WTC11 (cell line): ENCODE results near the gene ADNP2. TPM values are rescaled to one million over a fixed set of nuclear protein-coding genes. Genes with fewer than 3 reads are reported as not detected.

Source experiments
- ATAC-seq: fragments of 200-7000 bp; cut with Tn5 transposase; 2 replicates; pipeline ENCODE4 v1.10.0; 2021; ENCODE audit warnings: mild to moderate bottlenecking, moderate library complexity
- CTCF ChIA-PET: fragments of 300-600 bp; sonication (Branson Sonifier 250); formaldehyde crosslinking; loops from one replicate; lab custom pipeline; 2021; ENCODE audit warnings: antibody characterized with exemption; lab: Charles Lee
- POLR2A ChIA-PET: fragments of 350-600 bp; sonication (Branson Sonifier 250); formaldehyde crosslinking; loops from one replicate; lab custom pipeline; 2021; ENCODE audit warnings: antibody characterized with exemption; lab: Charles Lee
- DNase-seq: peaks from one replicate; pipeline ENCODE4 v3.0.0; 2021; ENCODE audit warnings: low spot score
- H3K27ac Mint-ChIP-seq: 2 replicates; pipeline ENCODE4 v1.8.0; 2021; ENCODE audit warnings: mixed read lengths
- H3K27me3 Mint-ChIP-seq: 2 replicates; pipeline ENCODE4 v1.8.0; 2021; ENCODE audit warnings: low read depth, mild to moderate bottlenecking, moderate library complexity, mixed read lengths
- H3K36me3 Mint-ChIP-seq: 2 replicates; pipeline ENCODE4 v1.8.0; 2021; ENCODE audit warnings: mixed read lengths
- H3K4me1 Mint-ChIP-seq: 2 replicates; pipeline ENCODE4 v1.8.0; 2022; ENCODE audit warnings: mixed read lengths
- H3K4me3 Mint-ChIP-seq: 2 replicates; pipeline ENCODE4 v1.8.0; 2021; ENCODE audit warnings: mild to moderate bottlenecking, moderate library complexity, mixed read lengths
- H3K9me3 Mint-ChIP-seq: 2 replicates; pipeline ENCODE4 v1.8.0; 2021; ENCODE audit warnings: mixed read lengths
- AFF4 ChIP-seq: sonication (generic); formaldehyde crosslinking; IDR thresholded peaks from 2 replicates; pipeline ENCODE4 v1.8.1; 2023; ENCODE audit warnings: mild to moderate bottlenecking, missing genetic modification reagents, borderline replicate concordance
- CTCF ChIP-seq: fragments of 200-600 bp; IDR thresholded peaks from 2 replicates; pipeline ENCODE4 v1.8.0; 2022; ENCODE audit warnings: antibody characterized with exemption
- E2F1 ChIP-seq: sonication (generic); formaldehyde crosslinking; IDR thresholded peaks from 2 replicates; pipeline ENCODE4 v1.8.0; 2022; ENCODE audit warnings: mild to moderate bottlenecking, missing genetic modification reagents
- FOXK1 ChIP-seq: sonication (generic); formaldehyde crosslinking; IDR thresholded peaks from 2 replicates; pipeline ENCODE4 v1.8.0; 2022; ENCODE audit warnings: mild to moderate bottlenecking, moderate library complexity, missing genetic modification reagents
- IRF1 ChIP-seq: sonication (generic); formaldehyde crosslinking; IDR thresholded peaks from 2 replicates; pipeline ENCODE4 v1.8.0; 2023; ENCODE audit warnings: missing genetic modification reagents
- JAZF1 ChIP-seq: fragments of 250-450 bp; sonication (Bioruptor Pico); IDR thresholded peaks from 2 replicates; pipeline ENCODE4 v1.9.0; 2021; ENCODE audit warnings: moderate library complexity, mild to moderate bottlenecking, inconsistent platforms
- NFE2L1 ChIP-seq: sonication (generic); formaldehyde crosslinking; IDR thresholded peaks from 2 replicates; pipeline ENCODE4 v1.8.1; 2023; ENCODE audit warnings: missing genetic modification reagents
- OVOL2 ChIP-seq: fragments of 250-450 bp; sonication (Bioruptor Pico); IDR thresholded peaks from 2 replicates; pipeline ENCODE4 v1.9.0; 2021; ENCODE audit warnings: mild to moderate bottlenecking, borderline replicate concordance
- TCF7 ChIP-seq: sonication (generic); formaldehyde crosslinking; IDR thresholded peaks from 2 replicates; pipeline ENCODE4 v1.8.0; 2022; ENCODE audit warnings: mild to moderate bottlenecking, low read depth, missing genetic modification reagents, moderate library complexity
- TEAD4 ChIP-seq: sonication (generic); formaldehyde crosslinking; IDR thresholded peaks from 2 replicates; pipeline ENCODE4 v1.8.0; 2022; ENCODE audit warnings: mild to moderate bottlenecking, missing genetic modification reagents
- USF2 ChIP-seq: sonication (generic); formaldehyde crosslinking; IDR thresholded peaks from 2 replicates; pipeline ENCODE4 v1.8.1; 2023; ENCODE audit warnings: mild to moderate bottlenecking, missing genetic modification reagents, moderate library complexity
- ZMAT4 ChIP-seq: fragments of 250-450 bp; sonication (Bioruptor Pico); IDR thresholded peaks from 2 replicates; pipeline ENCODE4 v1.9.0; 2021; ENCODE audit warnings: mild to moderate bottlenecking
- ZNF281 ChIP-seq: sonication (generic); formaldehyde crosslinking; IDR thresholded peaks from 2 replicates; pipeline ENCODE4 v1.8.0; 2023; ENCODE audit warnings: mild to moderate bottlenecking, missing genetic modification reagents
- ZNF317 ChIP-seq: sonication (generic); formaldehyde crosslinking; IDR thresholded peaks from 2 replicates; pipeline ENCODE4 v1.8.1; 2023; ENCODE audit warnings: low read depth, mild to moderate bottlenecking, moderate library complexity, missing genetic modification reagents, borderline replicate concordance
- ZNF532 ChIP-seq: fragments of 250-450 bp; sonication (Bioruptor Pico); IDR thresholded peaks from 2 replicates; pipeline ENCODE4 v1.9.0; 2021; ENCODE audit warnings: mild to moderate bottlenecking, borderline replicate concordance
- total RNA-seq: library from RNA; stranded (reverse); gene quantifications from 3 replicates; pipeline ENCODE4 v1.2.3, GENCODE V29; 2021

The ADNP2 gene
- total RNA-seq, 1 experiment from 2014 or later = 56.0 TPM

GRCh38 chr18:80124131-80124530, 15.1 kb downstream of the ADNP2 start (continued):
- TF ChIP-seq ZNF281 (CRISPR knock-in tag) (no peak), E2F1 (no peak), ZMAT4 (CRISPR knock-in tag) (no peak), IRF1 (CRISPR knock-in tag) (no peak), OVOL2 (CRISPR knock-in tag) (no peak), USF2 (CRISPR knock-in tag) (no peak), NFE2L1 (CRISPR knock-in tag) (no peak)

GRCh38 chr18:80126797-80127196, 17.7 kb downstream of the ADNP2 start:
- no peaks in the 10 kb centered on the region for H3K9me3 Mint-ChIP-seq
- no peak overlapping the region for H3K4me3 Mint-ChIP-seq
- H3K36me3 Mint-ChIP-seq = peaks cover 21% of the 10 kb centered on the region
- ATAC-seq (no peak), DNase-seq (no peak)
- peaks cover 42% of the 10 kb centered on the region for H3K4me1 Mint-ChIP-seq
- ChIA-PET CTCF (interaction anchor here (0.6 kb wide), 1 partner anchor 7 kb away, joined by 3 read pairs; no protein-coding TSS in a partner anchor), POLR2A (no interaction called here)
- H3K27me3 Mint-ChIP-seq = no peaks in the 10 kb centered on the region
- TF ChIP-seq TEAD4 (CRISPR knock-in tag) (no peak), ZNF317 (no peak), E2F1 (no peak)
- H3K27ac Mint-ChIP-seq = no peak overlapping the region

GRCh38 chr18:80127635-80128034, 18.6 kb downstream of the ADNP2 start:
- Mint-ChIP-seq H3K9me3 (no peaks in the 10 kb centered on the region), H3K4me1 (peaks cover 41% of the 10 kb centered on the region), H3K27me3 (no peaks in the 10 kb centered on the region), H3K27ac (no peak overlapping the region; the same call in 1 of the 2 replicates), H3K36me3 (peaks cover 19% of the 10 kb centered on the region), H3K4me3 (no peak overlapping the region)
- ATAC-seq = no peak
- DNase-seq = no peak
- ChIA-PET CTCF (no interaction called here), POLR2A (no interaction called here)
- TF ChIP-seq JAZF1 (CRISPR knock-in tag) (no peak), AFF4 (CRISPR knock-in tag) (no peak), FOXK1 (CRISPR knock-in tag) (no peak), CTCF (no peak), ZNF532 (no peak), TCF7 (CRISPR knock-in tag) (no peak)
